Astrocyte (in vitro differentiated cells and primary cell): ENCODE data around the gene ARHGAP32. TPM values are rescaled to one million over a fixed set of nuclear protein-coding genes. Genes with fewer than 3 reads are reported as not detected.

Source experiments
- DNase-seq: peaks from one replicate; pipeline ENCODE4 v3.0.0-alpha.2; 2010; ENCODE audit warnings: low read depth
- FAIRE-seq: peaks from 2 replicates; lab custom pipeline; 2011; peaks lifted over from hg19 to GRCh38; lab: Jason Lieb, UNC
- H2AFZ ChIP-seq: 2 replicates; pipeline ENCODE4 v1.6.0; 2012; ENCODE audit warnings: low read depth, low read length, inconsistent platforms
- H3K27ac ChIP-seq: 2 replicates; pipeline ENCODE4 v1.5.1; 2011; ENCODE audit warnings: low read depth, low read length, inconsistent platforms
- H3K27me3 ChIP-seq: 2 replicates; pipeline ENCODE4 v1.6.0; 2011; ENCODE audit warnings: low read length, inconsistent platforms; ENCODE audit not compliant: insufficient read depth
- H3K36me3 ChIP-seq: 2 replicates; pipeline ENCODE4 v1.5.1; 2011; ENCODE audit warnings: low read length, inconsistent platforms; ENCODE audit not compliant: insufficient read depth
- H3K4me1 ChIP-seq: 2 replicates; pipeline ENCODE4 v1.5.1; 2011; ENCODE audit warnings: low read length, inconsistent platforms; ENCODE audit not compliant: insufficient read depth
- H3K4me2 ChIP-seq: 2 replicates; pipeline ENCODE4 v1.6.0; 2012; ENCODE audit warnings: low read length, inconsistent platforms
- H3K4me3 ChIP-seq: 2 replicates; pipeline ENCODE4 v1.5.1; 2011; ENCODE audit warnings: low read depth, mild to moderate bottlenecking, low read length, inconsistent platforms; ENCODE audit not compliant: insufficient read depth
- H3K79me2 ChIP-seq: 2 replicates; pipeline ENCODE4 v1.6.0; 2012; ENCODE audit warnings: mild to moderate bottlenecking, low read length, inconsistent platforms; ENCODE audit not compliant: insufficient read depth
- H3K9ac ChIP-seq: 2 replicates; pipeline ENCODE4 v1.6.0; 2012; ENCODE audit warnings: mild to moderate bottlenecking, low read length, inconsistent platforms
- H3K9me3 ChIP-seq: 2 replicates; pipeline ENCODE4 v1.5.1; 2012; ENCODE audit warnings: low read depth, mild to moderate bottlenecking, low read length, inconsistent platforms; ENCODE audit not compliant: insufficient read depth
- H4K20me1 ChIP-seq: 2 replicates; pipeline ENCODE4 v1.6.0; 2012; ENCODE audit warnings: low read length, inconsistent platforms; ENCODE audit not compliant: insufficient read depth
- H3K27ac Mint-ChIP-seq: one replicate; pipeline ENCODE4 v1.8.0; 2021; ENCODE audit warnings: mild to moderate bottlenecking, mixed read lengths; ENCODE audit not compliant: unreplicated experiment
- H3K27me3 Mint-ChIP-seq: one replicate; pipeline ENCODE4 v1.8.0; 2021; ENCODE audit warnings: low read depth, mixed read lengths; ENCODE audit not compliant: unreplicated experiment
- H3K36me3 Mint-ChIP-seq: one replicate; pipeline ENCODE4 v1.8.0; 2021; ENCODE audit warnings: low read depth, mixed read lengths; ENCODE audit not compliant: unreplicated experiment
- H3K4me1 Mint-ChIP-seq: one replicate; pipeline ENCODE4 v1.8.0; 2021; ENCODE audit warnings: low read depth, mixed read lengths; ENCODE audit not compliant: unreplicated experiment
- H3K4me3 Mint-ChIP-seq: one replicate; pipeline ENCODE4 v1.8.0; 2021; ENCODE audit warnings: mild to moderate bottlenecking, moderate library complexity, mixed read lengths; ENCODE audit not compliant: unreplicated experiment
- H3K9me3 Mint-ChIP-seq: one replicate; pipeline ENCODE4 v1.8.0; 2021; ENCODE audit warnings: mild to moderate bottlenecking, mixed read lengths; ENCODE audit not compliant: unreplicated experiment
- CTCF ChIP-seq: IDR thresholded peaks from 2 replicates; pipeline ENCODE4 v1.5.1; 2011; ENCODE audit warnings: low read depth, mild to moderate bottlenecking, inconsistent platforms, low read length, moderate library complexity; ENCODE audit not compliant: insufficient read depth
- EZH2 ChIP-seq: IDR thresholded peaks from 2 replicates; pipeline ENCODE4 v1.6.1; 2012; ENCODE audit warnings: mild to moderate bottlenecking, low read length, inconsistent platforms; ENCODE audit not compliant: insufficient read depth
- total RNA-seq: library from RNA; stranded (reverse); gene quantifications from 2 replicates; pipeline ENCODE4 v1.2.1, GENCODE V29; 2021

The ARHGAP32 gene
- total RNA-seq, 1 donor from 2014 or later, result 21.6 TPM

GRCh38 chr11:129237456-129237855, 45.3 kb upstream of the ARHGAP32 start:
- Histone ChIP-seq H3K4me1 (no peaks in the 10 kb centered on the region), H3K9me3 (no peaks in the 10 kb centered on the region), H3K27ac (no peak overlapping the region), H3K4me3 (no peak overlapping the region), H3K4me2 (no peak overlapping the region), H3K36me3 (no peaks in the 10 kb centered on the region), H3K27me3 (no peaks in the 10 kb centered on the region), H2AFZ (no peak overlapping the region), H3K79me2 (peaks cover 53% of the 10 kb centered on the region), H4K20me1 (no peaks in the 10 kb centered on the region), H3K9ac (no peak overlapping the region)
- Mint-ChIP-seq H3K27ac (no peak overlapping the region), H3K4me3 (no peak overlapping the region), H3K4me1 (peaks cover 14% of the 10 kb centered on the region), H3K27me3 (no peaks in the 10 kb centered on the region), H3K36me3 (peaks cover 7% of the 10 kb centered on the region), H3K9me3 (no peaks in the 10 kb centered on the region)
- TF ChIP-seq CTCF, result no peak
- no peak for TF ChIP-seq EZH2
- FAIRE-seq, result no peak
- DNase-seq, result no peak

GRCh38 chr11:129236850-129237249, 44.7 kb upstream of the ARHGAP32 start:
- H3K9me3 Mint-ChIP-seq, result no peaks in the 10 kb centered on the region
- H3K4me3 Mint-ChIP-seq, result no peak overlapping the region
- peaks cover 7% of the 10 kb centered on the region for H3K36me3 Mint-ChIP-seq
- peaks cover 54% of the 10 kb centered on the region for H3K79me2 ChIP-seq
- TF ChIP-seq CTCF, result no peak
- no peak for TF ChIP-seq EZH2
- no peak overlapping the region for H3K9ac ChIP-seq
- no peaks in the 10 kb centered on the region for H3K36me3 ChIP-seq
- no peaks in the 10 kb centered on the region for H3K4me1 ChIP-seq
- no peak overlapping the region for H3K27ac Mint-ChIP-seq
- H4K20me1 ChIP-seq, result no peaks in the 10 kb centered on the region
- H3K4me2 ChIP-seq, result no peak overlapping the region
- H2AFZ ChIP-seq, result no peak overlapping the region
- no peaks in the 10 kb centered on the region for H3K27me3 ChIP-seq
- H3K27ac ChIP-seq, result no peak overlapping the region
- H3K9me3 ChIP-seq, result no peaks in the 10 kb centered on the region
- H3K4me3 ChIP-seq, result no peak overlapping the region
- no peaks in the 10 kb centered on the region for H3K27me3 Mint-ChIP-seq
- H3K4me1 Mint-ChIP-seq, result peaks cover 14% of the 10 kb centered on the region
- FAIRE-seq (no peak), DNase-seq (no peak)

- TF ChIP-seq CTCF (no peak), EZH2 (no peak)
- Mint-ChIP-seq H3K9me3 (no peaks in the 10 kb centered on the region), H3K4me1 (peaks cover 5% of the 10 kb centered on the region), H3K27ac (no peak overlapping the region), H3K4me3 (no peak overlapping the region), H3K27me3 (no peaks in the 10 kb centered on the region), H3K36me3 (peaks cover 7% of the 10 kb centered on the region)
- no peaks in the 10 kb centered on the region for H4K20me1 ChIP-seq
- H3K4me1 ChIP-seq, result no peaks in the 10 kb centered on the region
- no peak overlapping the region for H3K4me2 ChIP-seq
- no peaks in the 10 kb centered on the region for H3K27me3 ChIP-seq
- no peak overlapping the region for H3K4me3 ChIP-seq
- H3K9me3 ChIP-seq, result no peaks in the 10 kb centered on the region
- no peak for DNase-seq
- H3K36me3 ChIP-seq, result no peaks in the 10 kb centered on the region
- peaks cover 42% of the 10 kb centered on the region for H3K79me2 ChIP-seq
- H3K27ac ChIP-seq, result no peak overlapping the region
- H3K9ac ChIP-seq, result no peak overlapping the region
- H2AFZ ChIP-seq, result no peak overlapping the region
- FAIRE-seq, result peak; percentile 13
Measured at GRCh38 chr11:129234978-129235377, 42.9 kb upstream of the ARHGAP32 start.
